Motor neuron (in vitro differentiated cells): ENCODE results near the gene GZMB. TPM values are rescaled to one million over a fixed set of nuclear protein-coding genes. Genes with fewer than 3 reads are reported as not detected.

Experiments used
- total RNA-seq, 8 experiments: library from RNA; unstranded; fragments of 300-600 nt; gene quantifications; 2 replicates each; pipeline versions ENCODE4 v1.2.3 to v1.2.4, GENCODE V29; 2022

GZMB gene
- total RNA-seq, 8 experiments from 2014 or later, result 0.38 to 65.4 (median 2.9) TPM; not detected in 3

Other genes with a start within 250 kb of the GZMB start
- gene NYNRIN, start 235.2 kb downstream of the GZMB start, total RNA-seq, result 10 to 100 TPM in 3 of 8 experiments, 1 to 10 TPM in 5; 2.1 to 78.7 (median 6.3) TPM
- 1 to 10 TPM in 4 of 8 experiments, under 1 TPM in 4; 0.16 to 7.9 (median 1.1) TPM for gene CBLN3, start 204.5 kb downstream of the GZMB start, total RNA-seq
- 10 to 100 TPM in 7 of 8 experiments, 1 to 10 TPM in 1; 8.5 to 59.9 (median 17.4) TPM for gene KHNYN, start 204.2 kb downstream of the GZMB start, total RNA-seq
- gene SDR39U1, start 191.4 kb downstream of the GZMB start, total RNA-seq, result 10 to 100 TPM; 34.6 to 72.5 (median 55.1) TPM
- 1 to 10 TPM in 3 of 8 experiments, under 1 TPM in 2, not detected in 3; 0.21 to 8.3 (median 3.0) TPM for gene CMA1, start 125.9 kb downstream of the GZMB start, total RNA-seq
- 1 to 10 TPM in 2 of 8 experiments, under 1 TPM in 3, not detected in 3; 0.25 to 1.4 (median 0.85) TPM for gene CTSG, start 57.9 kb downstream of the GZMB start, total RNA-seq
- gene GZMH, start 24.5 kb downstream of the GZMB start, total RNA-seq, result under 1 TPM in 1 of 8 experiments, not detected in 7; 0.84 TPM